ENCODE results near the gene RNU6-1. TPM values are rescaled to one million over a fixed set of nuclear protein-coding genes. Genes with fewer than 3 reads are reported as not detected.

RNU6-1 gene
- total RNA-seq, 2 donors from 2014 or later: not detected

DNA sequence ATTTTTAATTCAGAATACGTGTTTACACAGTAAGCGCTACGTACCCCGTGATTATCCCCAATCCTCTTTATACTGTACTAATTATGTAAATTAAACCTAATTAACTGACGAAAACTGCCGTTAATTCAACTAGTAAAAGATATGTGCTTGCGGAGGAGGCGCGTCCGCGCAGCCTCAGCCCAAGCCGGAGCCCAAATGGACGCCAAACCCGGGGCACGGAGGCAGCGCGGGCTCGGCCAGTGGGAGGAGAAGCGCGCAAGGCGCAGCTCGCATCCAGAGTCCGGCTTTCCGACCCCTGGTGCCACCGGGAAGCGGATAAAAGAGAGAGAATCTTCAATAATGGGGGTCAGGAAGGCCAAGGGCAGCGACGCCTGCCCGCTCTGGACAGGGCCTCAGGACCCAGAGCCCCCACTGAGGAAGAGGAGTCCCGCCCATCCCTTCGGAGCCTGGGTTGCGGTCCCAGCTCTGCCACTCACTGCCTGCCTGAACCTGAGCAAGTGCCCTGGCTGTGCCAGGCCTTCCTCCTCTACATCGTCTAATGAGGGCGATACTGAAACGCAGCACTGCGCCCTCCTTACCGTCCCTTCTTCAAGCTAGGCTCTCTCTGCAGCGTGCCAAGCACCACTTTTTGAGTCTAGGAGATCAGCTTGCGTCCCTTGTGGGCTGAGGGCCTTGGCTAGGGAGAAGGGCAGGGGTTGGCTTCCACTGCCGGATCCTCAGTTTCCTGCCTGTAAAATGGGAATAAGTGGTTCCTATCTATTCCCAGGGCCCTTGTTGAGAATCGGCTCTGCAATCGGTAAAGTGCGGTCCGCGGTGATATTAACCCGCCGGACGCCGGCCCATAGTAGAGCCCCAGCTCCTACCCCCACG, 19.5 kb downstream of the RNU6-1 start:
- H3K9ac ChIP-seq (ENCODE audit: extremely low read depth, low read length, poor library complexity, severe bottlenecking): no peak overlapping the region
- H3K9me3 ChIP-seq (ENCODE audit: control insufficient read depth, low read length): peaks cover 6% of the 10 kb centered on the region
- peaks cover 99% of the 10 kb centered on the region for H3K27me3 ChIP-seq (ENCODE audit: control insufficient read depth, insufficient read depth, low read length, poor library complexity, severe bottlenecking)
- no peak overlapping the region for H3K27ac ChIP-seq (ENCODE audit: low read depth, low read length)
- Mint-ChIP-seq H3K4me3 (no peak overlapping the region), H3K4me1 (peaks cover 15% of the 10 kb centered on the region), H3K36me3 (ENCODE audit: low read depth) (peaks cover 3% of the 10 kb centered on the region), H3K27me3 (ENCODE audit: insufficient read depth) (peaks cover 91% of the 10 kb centered on the region), H3K27ac (no peak overlapping the region), H3K9me3 (peaks cover 14% of the 10 kb centered on the region)
- TF ChIP-seq, protein P1, sequence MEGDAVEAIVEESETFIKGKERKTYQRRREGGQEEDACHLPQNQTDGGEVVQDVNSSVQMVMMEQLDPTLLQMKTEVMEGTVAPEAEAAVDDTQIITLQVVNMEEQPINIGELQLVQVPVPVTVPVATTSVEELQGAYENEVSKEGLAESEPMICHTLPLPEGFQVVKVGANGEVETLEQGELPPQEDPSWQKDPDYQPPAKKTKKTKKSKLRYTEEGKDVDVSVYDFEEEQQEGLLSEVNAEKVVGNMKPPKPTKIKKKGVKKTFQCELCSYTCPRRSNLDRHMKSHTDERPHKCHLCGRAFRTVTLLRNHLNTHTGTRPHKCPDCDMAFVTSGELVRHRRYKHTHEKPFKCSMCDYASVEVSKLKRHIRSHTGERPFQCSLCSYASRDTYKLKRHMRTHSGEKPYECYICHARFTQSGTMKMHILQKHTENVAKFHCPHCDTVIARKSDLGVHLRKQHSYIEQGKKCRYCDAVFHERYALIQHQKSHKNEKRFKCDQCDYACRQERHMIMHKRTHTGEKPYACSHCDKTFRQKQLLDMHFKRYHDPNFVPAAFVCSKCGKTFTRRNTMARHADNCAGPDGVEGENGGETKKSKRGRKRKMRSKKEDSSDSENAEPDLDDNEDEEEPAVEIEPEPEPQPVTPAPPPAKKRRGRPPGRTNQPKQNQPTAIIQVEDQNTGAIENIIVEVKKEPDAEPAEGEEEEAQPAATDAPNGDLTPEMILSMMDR (conservative IDR thresholded peaks at IDR 0.05): no peak
- H3K4me3 ChIP-seq (ENCODE audit: low read length): no peak overlapping the region
- H3K36me3 ChIP-seq (ENCODE audit: control insufficient read depth, insufficient read depth, low read length): no peaks in the 10 kb centered on the region
- WGBS, 2 experiments (ENCODE audit: insufficient coverage in 1 of 2, insufficient read length in 1 of 2): 36 to 42% methylated on average over 37 to 50 of the region's 50 CpGs
- peak; percentile 54 for DNase-seq
- peaks cover 5% of the 10 kb centered on the region for H3K4me1 ChIP-seq (ENCODE audit: control insufficient read depth, insufficient read depth, low read length)

DNA sequence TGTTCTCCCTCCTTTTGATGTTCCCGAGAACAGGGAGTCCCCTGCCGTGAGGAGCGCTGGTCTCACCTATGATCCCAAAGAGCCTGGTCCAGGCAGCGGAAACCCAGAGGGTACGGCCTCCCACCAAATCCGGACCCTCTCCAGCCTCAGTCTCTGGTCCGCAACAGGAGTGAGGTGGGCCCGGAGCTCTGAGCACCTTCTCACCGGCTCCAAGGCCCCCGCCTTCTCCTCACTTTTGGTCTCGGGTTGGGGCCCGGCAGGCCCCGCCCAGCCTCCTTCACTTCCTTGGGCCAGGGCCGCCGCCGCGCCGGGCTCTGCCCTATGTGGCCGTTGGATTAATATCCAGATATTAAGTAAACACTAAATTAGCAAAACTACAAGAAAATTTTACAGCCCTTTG, 20.2 kb downstream of the RNU6-1 start:
- DNase-seq: peak; percentile 49
- H3K4me1 ChIP-seq (ENCODE audit: control insufficient read depth, insufficient read depth, low read length): peaks cover 5% of the 10 kb centered on the region
- H3K9me3 Mint-ChIP-seq: peaks cover 14% of the 10 kb centered on the region
- no peak overlapping the region for H3K4me3 Mint-ChIP-seq
- no peak overlapping the region for H3K27ac ChIP-seq (ENCODE audit: low read depth, low read length)
- WGBS, 2 experiments (ENCODE audit: insufficient coverage in 1 of 2, insufficient read length in 1 of 2): 29 to 49% methylated on average over 8 to 19 of the region's 19 CpGs
- H3K36me3 ChIP-seq (ENCODE audit: control insufficient read depth, insufficient read depth, low read length): no peaks in the 10 kb centered on the region
- H3K27me3 ChIP-seq (ENCODE audit: control insufficient read depth, insufficient read depth, low read length, poor library complexity, severe bottlenecking): peaks cover 99% of the 10 kb centered on the region
- TF ChIP-seq, protein P1 (conservative IDR thresholded peaks at IDR 0.05): no peak
- H3K4me1 Mint-ChIP-seq: peaks cover 15% of the 10 kb centered on the region
- peaks cover 3% of the 10 kb centered on the region for H3K36me3 Mint-ChIP-seq (ENCODE audit: low read depth)
- H3K27ac Mint-ChIP-seq: no peak overlapping the region
- peaks cover 89% of the 10 kb centered on the region for H3K27me3 Mint-ChIP-seq (ENCODE audit: insufficient read depth)
- no peak overlapping the region for H3K9ac ChIP-seq (ENCODE audit: extremely low read depth, low read length, poor library complexity, severe bottlenecking)
- peaks cover 6% of the 10 kb centered on the region for H3K9me3 ChIP-seq (ENCODE audit: control insufficient read depth, low read length)
- no peak overlapping the region for H3K4me3 ChIP-seq (ENCODE audit: low read length)

DNA sequence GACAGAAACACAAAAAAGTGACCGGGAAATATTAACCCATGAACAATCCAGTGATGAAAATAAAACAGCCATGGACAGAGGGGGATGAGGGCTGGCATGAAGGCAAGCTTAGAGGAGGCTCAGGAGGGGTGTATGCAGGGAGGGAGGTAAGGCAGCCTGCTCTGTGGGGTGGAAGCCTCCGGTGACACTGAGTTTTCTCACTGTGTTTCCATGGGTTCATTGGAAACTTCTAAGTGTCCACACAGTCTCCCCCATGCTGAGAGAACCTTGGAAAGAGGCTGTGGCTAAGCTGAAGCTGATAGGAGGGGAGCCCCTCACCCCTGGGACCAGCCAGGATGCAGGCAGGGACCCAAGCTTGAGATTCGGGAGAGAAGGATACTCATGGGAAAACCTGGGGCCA, 21.4 kb downstream of the RNU6-1 start:
- H3K9me3 ChIP-seq (ENCODE audit: control insufficient read depth, low read length): peaks cover 6% of the 10 kb centered on the region
- no peak overlapping the region for H3K27ac ChIP-seq (ENCODE audit: low read depth, low read length)
- TF ChIP-seq, protein P1 (conservative IDR thresholded peaks at IDR 0.05): no peak
- peak; percentile 19 for DNase-seq
- Mint-ChIP-seq H3K27me3 (ENCODE audit: insufficient read depth) (peaks cover 78% of the 10 kb centered on the region), H3K9me3 (peaks cover 14% of the 10 kb centered on the region), H3K4me1 (peaks cover 6% of the 10 kb centered on the region), H3K27ac (no peak overlapping the region), H3K36me3 (ENCODE audit: low read depth) (peaks cover 3% of the 10 kb centered on the region), H3K4me3 (no peak overlapping the region)
- H3K27me3 ChIP-seq (ENCODE audit: control insufficient read depth, insufficient read depth, low read length, poor library complexity, severe bottlenecking): peaks cover 92% of the 10 kb centered on the region
- no peak overlapping the region for H3K4me3 ChIP-seq (ENCODE audit: low read length)
- H3K36me3 ChIP-seq (ENCODE audit: control insufficient read depth, insufficient read depth, low read length): no peaks in the 10 kb centered on the region
- H3K9ac ChIP-seq (ENCODE audit: extremely low read depth, low read length, poor library complexity, severe bottlenecking): no peak overlapping the region
- 85 to 89% methylated on average over 1 to 3 of the region's 3 CpGs for WGBS, 2 experiments (ENCODE audit: insufficient coverage in 1 of 2, insufficient read length in 1 of 2)
- H3K4me1 ChIP-seq (ENCODE audit: control insufficient read depth, insufficient read depth, low read length): peaks cover under 1% of the 10 kb centered on the region
